ENCODE measurements around the gene GYS2.

Gene GYS2

DNA sequence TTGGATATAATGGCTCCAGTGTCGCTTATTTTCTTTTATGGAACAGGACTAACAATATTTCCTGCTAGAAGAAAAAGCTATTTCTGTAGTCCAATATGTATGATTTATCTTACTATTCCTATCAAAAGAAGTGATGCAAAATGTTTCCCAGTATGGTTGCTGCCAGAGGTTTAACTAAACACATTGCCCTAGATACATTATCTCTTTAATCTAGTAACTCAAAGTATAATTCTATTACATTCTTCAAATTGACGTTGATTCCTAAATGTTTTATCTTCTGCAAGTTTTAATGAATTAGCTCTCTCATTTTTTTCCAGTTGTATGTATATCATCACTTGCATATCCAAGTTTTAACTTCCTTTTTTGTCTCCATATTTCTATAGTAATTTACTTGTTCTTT is 28.2 kb downstream of the GYS2 start:
- Histone ChIP-seq H3K4me2 (ENCODE audit: low read depth, low read length, poor library complexity, severe bottlenecking) (no peak overlapping the region), H3F3A (ENCODE audit: low read depth) (no peaks in the 10 kb centered on the region), H3K36me3 (ENCODE audit: insufficient read depth, low read length) (no peaks in the 10 kb centered on the region), H3K9me3 (ENCODE audit: insufficient read depth, low read depth, low read length) (no peaks in the 10 kb centered on the region), H3K9ac (ENCODE audit: low read depth, low read length, poor library complexity, severe bottlenecking) (no peak overlapping the region), H3K9me2 (replicated peaks; ENCODE audit: low read depth, low read length) (no peaks in the 10 kb centered on the region), H3K4me3 (ENCODE audit: low read length, poor library complexity, severe bottlenecking) (no peak overlapping the region), H4K20me1 (ENCODE audit: insufficient read depth, low read length, poor library complexity, severe bottlenecking) (no peaks in the 10 kb centered on the region), H2AFZ (ENCODE audit: low read length) (no peak overlapping the region), H3K4me1 (ENCODE audit: insufficient read depth, low read length, poor library complexity, severe bottlenecking) (no peaks in the 10 kb centered on the region), H3K27me3 (ENCODE audit: insufficient read depth, low read length, poor library complexity, severe bottlenecking) (no peaks in the 10 kb centered on the region), H3K79me2 (ENCODE audit: insufficient read depth, low read length) (no peaks in the 10 kb centered on the region)
- no peak for TF ChIP-seq EZH2phosphoT487 (IDR thresholded peaks at IDR 0.05; ENCODE audit: borderline replicate concordance)

DNA sequence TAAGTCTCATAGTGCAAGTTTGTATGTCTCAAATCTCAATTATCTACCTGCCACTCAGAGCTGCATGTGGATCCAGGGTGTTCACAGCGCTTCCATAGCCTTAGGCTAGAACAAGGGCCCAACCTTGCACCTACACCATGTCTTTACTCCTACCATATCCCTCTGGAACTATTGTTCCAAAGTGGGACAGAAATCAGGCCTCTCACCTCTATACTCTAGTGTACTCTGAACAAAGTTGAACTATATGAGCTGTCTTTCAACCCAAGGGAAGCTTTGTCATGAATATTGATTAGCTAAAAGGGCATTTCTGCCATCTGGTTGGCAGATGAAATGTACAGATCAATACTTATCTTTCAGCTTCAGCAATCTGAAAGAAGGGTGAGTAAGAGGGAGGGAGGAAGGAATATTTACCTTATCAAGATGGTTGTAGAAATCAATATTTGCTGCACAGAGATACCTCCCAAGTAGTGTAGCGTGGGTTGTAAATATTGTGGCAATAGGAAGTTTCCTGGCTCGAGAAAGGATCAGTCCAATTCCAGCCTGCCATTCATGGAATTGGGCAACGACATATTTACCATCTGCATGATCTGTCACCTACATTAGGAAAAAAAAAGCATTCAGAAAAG is 30.8 kb downstream of the GYS2 start:
- H3K36me3 ChIP-seq (ENCODE audit: insufficient read depth, low read length) = no peaks in the 10 kb centered on the region
- H4K20me1 ChIP-seq (ENCODE audit: insufficient read depth, low read length, poor library complexity, severe bottlenecking) = no peaks in the 10 kb centered on the region
- H3K4me2 ChIP-seq (ENCODE audit: low read depth, low read length, poor library complexity, severe bottlenecking) = no peak overlapping the region
- H3K27me3 ChIP-seq (ENCODE audit: insufficient read depth, low read length, poor library complexity, severe bottlenecking) = no peaks in the 10 kb centered on the region
- no peak overlapping the region for H3K9ac ChIP-seq (ENCODE audit: low read depth, low read length, poor library complexity, severe bottlenecking)
- H2AFZ ChIP-seq (ENCODE audit: low read length) = no peak overlapping the region
- no peaks in the 10 kb centered on the region for H3K4me1 ChIP-seq (ENCODE audit: insufficient read depth, low read length, poor library complexity, severe bottlenecking)
- H3F3A ChIP-seq (ENCODE audit: low read depth) = no peaks in the 10 kb centered on the region
- no peak overlapping the region for H3K4me3 ChIP-seq (ENCODE audit: low read length, poor library complexity, severe bottlenecking)
- no peaks in the 10 kb centered on the region for H3K9me3 ChIP-seq (ENCODE audit: insufficient read depth, low read depth, low read length)
- H3K79me2 ChIP-seq (ENCODE audit: insufficient read depth, low read length) = no peaks in the 10 kb centered on the region
- no peaks in the 10 kb centered on the region for H3K9me2 ChIP-seq (replicated peaks; ENCODE audit: low read depth, low read length)
- TF ChIP-seq, protein P1, sequence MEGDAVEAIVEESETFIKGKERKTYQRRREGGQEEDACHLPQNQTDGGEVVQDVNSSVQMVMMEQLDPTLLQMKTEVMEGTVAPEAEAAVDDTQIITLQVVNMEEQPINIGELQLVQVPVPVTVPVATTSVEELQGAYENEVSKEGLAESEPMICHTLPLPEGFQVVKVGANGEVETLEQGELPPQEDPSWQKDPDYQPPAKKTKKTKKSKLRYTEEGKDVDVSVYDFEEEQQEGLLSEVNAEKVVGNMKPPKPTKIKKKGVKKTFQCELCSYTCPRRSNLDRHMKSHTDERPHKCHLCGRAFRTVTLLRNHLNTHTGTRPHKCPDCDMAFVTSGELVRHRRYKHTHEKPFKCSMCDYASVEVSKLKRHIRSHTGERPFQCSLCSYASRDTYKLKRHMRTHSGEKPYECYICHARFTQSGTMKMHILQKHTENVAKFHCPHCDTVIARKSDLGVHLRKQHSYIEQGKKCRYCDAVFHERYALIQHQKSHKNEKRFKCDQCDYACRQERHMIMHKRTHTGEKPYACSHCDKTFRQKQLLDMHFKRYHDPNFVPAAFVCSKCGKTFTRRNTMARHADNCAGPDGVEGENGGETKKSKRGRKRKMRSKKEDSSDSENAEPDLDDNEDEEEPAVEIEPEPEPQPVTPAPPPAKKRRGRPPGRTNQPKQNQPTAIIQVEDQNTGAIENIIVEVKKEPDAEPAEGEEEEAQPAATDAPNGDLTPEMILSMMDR (conservative IDR thresholded peaks at IDR 0.05; ENCODE audit: low read length) = no peak
- TF ChIP-seq EZH2phosphoT487 (IDR thresholded peaks at IDR 0.05; ENCODE audit: borderline replicate concordance) = no peak

GRCh38 chr12:21571046-21571445 is 33.6 kb downstream of the GYS2 start:
- H3K9ac ChIP-seq (ENCODE audit: low read depth, low read length, poor library complexity, severe bottlenecking) = no peak overlapping the region
- H4K20me1 ChIP-seq (ENCODE audit: insufficient read depth, low read length, poor library complexity, severe bottlenecking) = no peaks in the 10 kb centered on the region
- no peaks in the 10 kb centered on the region for H3F3A ChIP-seq (ENCODE audit: low read depth)
- H3K9me2 ChIP-seq (replicated peaks; ENCODE audit: low read depth, low read length) = no peaks in the 10 kb centered on the region
- H3K4me3 ChIP-seq (ENCODE audit: low read length, poor library complexity, severe bottlenecking) = no peak overlapping the region
- H2AFZ ChIP-seq (ENCODE audit: low read length) = no peak overlapping the region
- H3K79me2 ChIP-seq (ENCODE audit: insufficient read depth, low read length) = no peaks in the 10 kb centered on the region
- no peak overlapping the region for H3K4me2 ChIP-seq (ENCODE audit: low read depth, low read length, poor library complexity, severe bottlenecking)
- no peaks in the 10 kb centered on the region for H3K4me1 ChIP-seq (ENCODE audit: insufficient read depth, low read length, poor library complexity, severe bottlenecking)
- no peaks in the 10 kb centered on the region for H3K36me3 ChIP-seq (ENCODE audit: insufficient read depth, low read length)
- H3K9me3 ChIP-seq (ENCODE audit: insufficient read depth, low read depth, low read length) = no peaks in the 10 kb centered on the region
- H3K27me3 ChIP-seq (ENCODE audit: insufficient read depth, low read length, poor library complexity, severe bottlenecking) = no peaks in the 10 kb centered on the region
- TF ChIP-seq, protein P1 (conservative IDR thresholded peaks at IDR 0.05; ENCODE audit: low read length) = no peak
- TF ChIP-seq EZH2phosphoT487 (IDR thresholded peaks at IDR 0.05; ENCODE audit: borderline replicate concordance) = no peak

- no peaks in the 10 kb centered on the region for H3K9me2 ChIP-seq (replicated peaks; ENCODE audit: low read depth, low read length)
- H3K27me3 ChIP-seq (ENCODE audit: insufficient read depth, low read length, poor library complexity, severe bottlenecking) = no peaks in the 10 kb centered on the region
- no peak overlapping the region for H2AFZ ChIP-seq (ENCODE audit: low read length)
- no peaks in the 10 kb centered on the region for H4K20me1 ChIP-seq (ENCODE audit: insufficient read depth, low read length, poor library complexity, severe bottlenecking)
- H3K4me1 ChIP-seq (ENCODE audit: insufficient read depth, low read length, poor library complexity, severe bottlenecking) = no peaks in the 10 kb centered on the region
- H3K4me2 ChIP-seq (ENCODE audit: low read depth, low read length, poor library complexity, severe bottlenecking) = no peak overlapping the region
- no peaks in the 10 kb centered on the region for H3K9me3 ChIP-seq (ENCODE audit: insufficient read depth, low read depth, low read length)
- H3K9ac ChIP-seq (ENCODE audit: low read depth, low read length, poor library complexity, severe bottlenecking) = no peak overlapping the region
- TF ChIP-seq, protein P1 (conservative IDR thresholded peaks at IDR 0.05; ENCODE audit: low read length) = no peak
- no peak for TF ChIP-seq EZH2phosphoT487 (IDR thresholded peaks at IDR 0.05; ENCODE audit: borderline replicate concordance)
- H3K79me2 ChIP-seq (ENCODE audit: insufficient read depth, low read length) = no peaks in the 10 kb centered on the region
- H3K36me3 ChIP-seq (ENCODE audit: insufficient read depth, low read length) = no peaks in the 10 kb centered on the region
- H3F3A ChIP-seq (ENCODE audit: low read depth) = no peaks in the 10 kb centered on the region
- H3K4me3 ChIP-seq (ENCODE audit: low read length, poor library complexity, severe bottlenecking) = no peak overlapping the region
Observed at GRCh38 chr12:21568115-21568514, 36.5 kb downstream of the GYS2 start.
